ENCODE measurements around the gene PKHD1. TPM values are rescaled to one million over a fixed set of nuclear protein-coding genes. Genes with fewer than 3 reads are reported as not detected.

The PKHD1 gene
- total and polyA plus RNA-seq, 9 donors = 0.01 to 0.12 (median 0.05) TPM; not detected in 3

DNA sequence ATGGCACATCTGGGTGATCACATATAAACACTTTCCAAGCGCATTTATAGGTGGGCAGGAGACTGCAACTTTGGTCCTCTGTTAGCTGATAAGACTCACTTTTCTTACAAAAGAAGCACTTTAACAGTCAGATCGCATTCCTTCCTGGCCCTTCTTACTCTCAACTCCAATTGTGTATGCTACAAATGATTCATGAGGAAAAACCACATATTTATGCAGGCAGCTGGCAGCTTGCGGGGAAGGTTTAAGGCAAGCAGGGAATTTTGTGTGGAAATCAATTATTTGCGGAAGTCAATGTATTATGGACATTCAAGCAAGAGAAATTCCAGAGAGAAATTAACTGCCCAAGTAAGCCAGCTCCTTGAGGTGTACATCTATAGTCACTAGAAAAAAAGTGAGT lies 194.0 kb downstream of the PKHD1 start:
- no peaks in the 10 kb centered on the region for H3K27me3 ChIP-seq
- H3K4me1 ChIP-seq (ENCODE audit: insufficient read depth) = no peaks in the 10 kb centered on the region
- H3K27ac ChIP-seq = no peak overlapping the region
- no peaks in the 10 kb centered on the region for H3K9me3 ChIP-seq
- 72 to 81% (median 73%) methylated on average over 4 of the region's 4 CpGs for WGBS, 3 donors
- H3K36me3 ChIP-seq = no peaks in the 10 kb centered on the region
- intact Hi-C loops (cut with DNase I) = no loop called here
- H3K4me3 ChIP-seq = no peak overlapping the region
- DNase-seq = no peak
- TF ChIP-seq EP300 (IDR thresholded peaks at IDR 0.05) (no peak), POLR2A (IDR thresholded peaks at IDR 0.05) (no peak)
- TF ChIP-seq, protein P1, sequence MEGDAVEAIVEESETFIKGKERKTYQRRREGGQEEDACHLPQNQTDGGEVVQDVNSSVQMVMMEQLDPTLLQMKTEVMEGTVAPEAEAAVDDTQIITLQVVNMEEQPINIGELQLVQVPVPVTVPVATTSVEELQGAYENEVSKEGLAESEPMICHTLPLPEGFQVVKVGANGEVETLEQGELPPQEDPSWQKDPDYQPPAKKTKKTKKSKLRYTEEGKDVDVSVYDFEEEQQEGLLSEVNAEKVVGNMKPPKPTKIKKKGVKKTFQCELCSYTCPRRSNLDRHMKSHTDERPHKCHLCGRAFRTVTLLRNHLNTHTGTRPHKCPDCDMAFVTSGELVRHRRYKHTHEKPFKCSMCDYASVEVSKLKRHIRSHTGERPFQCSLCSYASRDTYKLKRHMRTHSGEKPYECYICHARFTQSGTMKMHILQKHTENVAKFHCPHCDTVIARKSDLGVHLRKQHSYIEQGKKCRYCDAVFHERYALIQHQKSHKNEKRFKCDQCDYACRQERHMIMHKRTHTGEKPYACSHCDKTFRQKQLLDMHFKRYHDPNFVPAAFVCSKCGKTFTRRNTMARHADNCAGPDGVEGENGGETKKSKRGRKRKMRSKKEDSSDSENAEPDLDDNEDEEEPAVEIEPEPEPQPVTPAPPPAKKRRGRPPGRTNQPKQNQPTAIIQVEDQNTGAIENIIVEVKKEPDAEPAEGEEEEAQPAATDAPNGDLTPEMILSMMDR (IDR thresholded peaks at IDR 0.05) = no peak

DNA sequence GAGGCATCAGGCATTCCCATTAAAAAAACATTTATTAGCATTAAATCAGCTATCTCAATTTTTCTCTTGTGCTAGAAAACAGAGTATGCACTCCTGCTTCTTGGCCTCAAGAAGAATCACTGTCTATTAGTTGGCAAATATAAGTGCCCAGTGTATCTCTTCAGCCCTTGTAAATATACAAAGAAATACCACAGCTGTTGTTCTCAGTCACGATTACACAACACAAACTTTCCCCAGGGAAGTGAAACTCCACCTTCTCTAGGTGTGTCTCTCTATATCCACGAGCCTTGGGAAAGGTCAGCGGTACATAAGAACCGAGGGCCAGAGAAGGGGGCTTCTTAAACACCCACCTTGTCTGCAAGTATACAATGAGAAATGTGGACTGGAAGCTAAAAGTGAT lies 194.7 kb downstream of the PKHD1 start:
- Histone ChIP-seq H3K36me3 (no peaks in the 10 kb centered on the region), H3K4me1 (ENCODE audit: insufficient read depth) (no peaks in the 10 kb centered on the region), H3K4me3 (no peak overlapping the region), H3K27me3 (no peaks in the 10 kb centered on the region), H3K27ac (no peak overlapping the region), H3K9me3 (no peaks in the 10 kb centered on the region)
- intact Hi-C loops (cut with DNase I) = no loop called here
- TF ChIP-seq, protein P1 (IDR thresholded peaks at IDR 0.05) = no peak
- TF ChIP-seq POLR2A (IDR thresholded peaks at IDR 0.05) = no peak
- no peak for TF ChIP-seq EP300 (IDR thresholded peaks at IDR 0.05)
- 44 to 54% (median 47%) methylated on average over 4 of the region's 4 CpGs for WGBS, 3 donors
- DNase-seq = no peak

DNA sequence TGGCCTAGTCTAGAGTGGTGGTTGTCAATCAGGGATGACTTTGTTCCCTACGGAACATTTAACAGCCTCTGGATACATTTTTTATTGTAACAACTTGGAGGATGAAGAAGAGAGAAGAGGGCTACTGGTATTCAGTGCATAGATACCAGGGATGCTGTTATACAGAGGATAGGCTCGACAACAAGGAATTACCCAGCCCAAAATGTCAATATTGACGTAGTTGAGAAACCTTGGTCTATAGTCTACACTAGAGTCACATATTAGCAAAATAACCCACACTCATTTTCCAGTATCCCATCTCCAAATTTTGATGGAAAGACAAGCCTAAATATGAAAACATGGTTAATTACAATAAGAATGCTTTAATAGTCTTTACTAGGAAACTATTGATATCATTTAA lies 195.1 kb downstream of the PKHD1 start:
- no peaks in the 10 kb centered on the region for H3K4me1 ChIP-seq (ENCODE audit: insufficient read depth)
- TF ChIP-seq POLR2A (IDR thresholded peaks at IDR 0.05) (no peak), EP300 (IDR thresholded peaks at IDR 0.05) (no peak)
- TF ChIP-seq, protein P1 (IDR thresholded peaks at IDR 0.05) = no peak

DNA sequence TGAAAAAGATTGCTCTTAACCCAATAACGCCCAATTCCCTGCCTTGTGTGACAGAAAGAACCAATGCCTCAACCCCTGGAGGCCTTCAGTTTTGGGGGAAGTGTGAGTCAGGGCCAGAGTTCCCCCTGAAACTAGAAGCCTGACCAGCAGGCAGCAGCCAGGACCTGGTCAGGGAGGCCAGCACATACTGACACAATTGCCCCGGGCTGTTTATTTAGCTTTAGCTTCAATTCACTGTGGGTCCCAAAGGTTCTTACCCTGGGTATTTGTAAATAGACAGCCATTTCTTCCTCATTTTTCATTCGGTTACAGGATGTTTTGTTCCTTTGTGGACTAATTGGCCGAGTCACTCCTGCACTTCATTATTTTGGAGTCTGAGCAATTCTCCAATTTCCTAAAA lies 195.6 kb downstream of the PKHD1 start:
- 76 to 79% (median 77%) methylated on average over 4 of the region's 4 CpGs for whole genome bisulfite sequencing, 3 donors
- no peaks in the 10 kb centered on the region for H3K27me3 ChIP-seq
- H3K4me3 ChIP-seq = no peak overlapping the region
- no peaks in the 10 kb centered on the region for H3K4me1 ChIP-seq (ENCODE audit: insufficient read depth)
- DNase-seq = no peak
- H3K9me3 ChIP-seq = no peaks in the 10 kb centered on the region
- H3K36me3 ChIP-seq = no peaks in the 10 kb centered on the region
- intact Hi-C loops (cut with DNase I) = no loop called here
- no peak overlapping the region for H3K27ac ChIP-seq
- TF ChIP-seq, protein P1 (IDR thresholded peaks at IDR 0.05) = no peak
- TF ChIP-seq EP300 (IDR thresholded peaks at IDR 0.05) = no peak
- TF ChIP-seq POLR2A (IDR thresholded peaks at IDR 0.05) = no peak

More for the DNA sequence above, 195.1 kb downstream of the PKHD1 start:
- intact Hi-C loops (cut with DNase I) = no loop called here
- Histone ChIP-seq H3K4me3 (no peak overlapping the region), H3K27ac (no peak overlapping the region), H3K36me3 (no peaks in the 10 kb centered on the region), H3K9me3 (no peaks in the 10 kb centered on the region), H3K27me3 (no peaks in the 10 kb centered on the region)
- WGBS, 3 donors = 79 to 89% (median 81%) methylated on average over 3 of the region's 3 CpGs
- no peak for DNase-seq
